ENCODE data around the gene GALNT9. TPM values are rescaled to one million over a fixed set of nuclear protein-coding genes. Genes with fewer than 3 reads are reported as not detected.
A peak's percentile ranks its signal among the peaks of the same experiment; 100 is the strongest.
"Not testable (repeated sequence)": the region's sequence is repeated elsewhere in the genome, so short reads cannot be mapped to it uniquely, and the experiment has no call there.

Gene GALNT9
- total RNA-seq, 1 experiment from 2014 or later: 0.44 TPM

- DNase-seq (no peak), ATAC-seq (no peak)
- TF ChIP-seq CTCF (conservative IDR thresholded peaks at IDR 0.05; ENCODE audit: low read depth, low read length): no peak
- Histone ChIP-seq H2AFZ (ENCODE audit: low read length) (no peak overlapping the region), H3K27ac (ENCODE audit: low read length) (no peak overlapping the region), H3K9me2 (replicated peaks; ENCODE audit: low read length) (no peaks in the 10 kb centered on the region), H3K4me3 (ENCODE audit: low read length) (no peak overlapping the region), H3K36me3 (ENCODE audit: low read depth, low read length) (no peaks in the 10 kb centered on the region), H3K27me3 (ENCODE audit: low read length) (peaks cover 52% of the 10 kb centered on the region), H3K4me2 (ENCODE audit: low read length) (peak overlapping the region; percentile 19), H3K9ac (ENCODE audit: low read length) (no peak overlapping the region), H3K4me1 (ENCODE audit: insufficient read depth, low read length) (0 out of 2 replicates have a peak, but pooled peaks cover 3% of the 10 kb centered on the region), H3K9me3 (ENCODE audit: low read length) (no peaks in the 10 kb centered on the region), H3K79me2 (ENCODE audit: low read length) (no peaks in the 10 kb centered on the region), H4K20me1 (ENCODE audit: low read length) (no peaks in the 10 kb centered on the region), H3F3A (ENCODE audit: low read length, unreplicated experiment) (no peaks in the 10 kb centered on the region)
- intact Hi-C loops (cut with micrococcal nuclease): no loop called here
- BruUV-seq (replicated peaks): no TSS peak
- ChIA-PET CTCF (no interaction called here), POLR2A (ENCODE audit: unreplicated experiment) (no interaction called here)
These were observed 106.6 kb downstream of the GALNT9 start for GRCh38 chr12:132222808-132223173.

- ChIA-PET CTCF (no interaction called here), POLR2A (ENCODE audit: unreplicated experiment) (no interaction called here)
- Histone ChIP-seq H3K27ac (ENCODE audit: low read length) (no peak overlapping the region), H4K20me1 (ENCODE audit: low read length) (no peaks in the 10 kb centered on the region), H3K4me2 (ENCODE audit: low read length) (peak overlapping the region; percentile 19), H3K27me3 (ENCODE audit: low read length) (peaks cover 46% of the 10 kb centered on the region), H3K9me3 (ENCODE audit: low read length) (no peaks in the 10 kb centered on the region), H3K9me2 (replicated peaks; ENCODE audit: low read length) (no peaks in the 10 kb centered on the region), H3K36me3 (ENCODE audit: low read depth, low read length) (no peaks in the 10 kb centered on the region), H3K4me3 (ENCODE audit: low read length) (no peak overlapping the region), H2AFZ (ENCODE audit: low read length) (peak overlapping the region; percentile 25; the same call in 1 of the 2 replicates), H3F3A (ENCODE audit: low read length, unreplicated experiment) (no peaks in the 10 kb centered on the region), H3K79me2 (ENCODE audit: low read length) (no peaks in the 10 kb centered on the region), H3K9ac (ENCODE audit: low read length) (no peak overlapping the region), H3K4me1 (ENCODE audit: insufficient read depth, low read length) (0 out of 2 replicates have a peak, but pooled peaks cover 3% of the 10 kb centered on the region)
- BruUV-seq (replicated peaks): no TSS peak
- intact Hi-C loops (cut with micrococcal nuclease): no loop called here
- DNase-seq (peak; percentile 37), ATAC-seq (peak; percentile 34)
- TF ChIP-seq CTCF (conservative IDR thresholded peaks at IDR 0.05; ENCODE audit: low read depth, low read length) (no peak), EZH2 (IDR thresholded peaks at IDR 0.05; ENCODE audit: low read length, unreplicated experiment) (no peak), EZH2phosphoT487 (IDR thresholded peaks at IDR 0.05; ENCODE audit: borderline replicate concordance, low read length) (no peak)
These were observed 107.1 kb downstream of the GALNT9 start for GRCh38 chr12:132222096-132222807.

- not testable (repeated sequence) for ATAC-seq
These were observed 109.6 kb downstream of the GALNT9 start for GRCh38 chr12:132219761-132220160.

More at GRCh38 chr12:132219761-132220160, 109.6 kb downstream of the GALNT9 start:
- H3K4me1 ChIP-seq (ENCODE audit: insufficient read depth, low read length); H3K9ac ChIP-seq (ENCODE audit: low read length); H3K9me2 ChIP-seq (replicated peaks; ENCODE audit: low read length); H3K4me3 ChIP-seq (ENCODE audit: low read length); H3K36me3 ChIP-seq (ENCODE audit: low read depth, low read length); H3K4me2 ChIP-seq (ENCODE audit: low read length); H4K20me1 ChIP-seq (ENCODE audit: low read length); H3K27ac ChIP-seq (ENCODE audit: low read length); BruUV-seq (replicated peaks); H2AFZ ChIP-seq (ENCODE audit: low read length); H3K9me3 ChIP-seq (ENCODE audit: low read length); H3F3A ChIP-seq (ENCODE audit: low read length, unreplicated experiment); H3K79me2 ChIP-seq (ENCODE audit: low read length); DNase-seq: not testable (repeated sequence)
- intact Hi-C loops (cut with micrococcal nuclease): loop anchor here (2.0 kb wide), 1 partner anchor 65 kb away; no protein-coding TSS in a partner anchor
- peaks cover 56% of the 10 kb centered on the region for H3K27me3 ChIP-seq (ENCODE audit: low read length)
- CTCF ChIA-PET: interaction anchor here (0.6 to 1.7 kb wide), 6 partner anchors 11 to 113 kb away, joined by 3 to 14 read pairs (median 4); no protein-coding TSS in a partner anchor
- POLR2A ChIA-PET (ENCODE audit: unreplicated experiment): interaction anchor here (0.6 kb wide), 1 partner anchor 130 kb away, joined by 6 read pairs; no protein-coding TSS in a partner anchor
